Measurements from ENCODE around the gene C1QTNF3. TPM values are rescaled to one million over a fixed set of nuclear protein-coding genes. Genes with fewer than 3 reads are reported as not detected.

C1QTNF3 gene
- total RNA-seq, 4 donors from 2014 or later, result 5.9 to 30.1 (median 8.7) TPM

GRCh38 chr5:33976307-33976706, 66.7 kb downstream of the C1QTNF3 start:
- Histone ChIP-seq H3K4me3 (no peak overlapping the region), H3K36me3 (no peaks in the 10 kb centered on the region), H3K27ac (no peak overlapping the region), H3K4me1 (peaks cover 11% of the 10 kb centered on the region), H3K27me3 (no peaks in the 10 kb centered on the region), H3K9me3 (no peaks in the 10 kb centered on the region)
- no peak for TF ChIP-seq POLR2A (IDR thresholded peaks at IDR 0.05)
- DNase-seq (ENCODE audit: low spot score in 2 of 2), result no peak
- 57% methylated on average over 1 of the region's 1 CpG for WGBS

GRCh38 chr5:33975852-33976251, 67.2 kb downstream of the C1QTNF3 start:
- Histone ChIP-seq H3K4me3 (no peak overlapping the region), H3K36me3 (no peaks in the 10 kb centered on the region), H3K9me3 (no peaks in the 10 kb centered on the region), H3K27me3 (no peaks in the 10 kb centered on the region), H3K27ac (no peak overlapping the region), H3K4me1 (peaks cover 11% of the 10 kb centered on the region)
- DNase-seq (ENCODE audit: low spot score in 2 of 2), result no peak
- 33% methylated on average over 5 of the region's 5 CpGs for WGBS
- TF ChIP-seq CTCF (IDR thresholded peaks at IDR 0.05) (no peak), POLR2AphosphoS5 (IDR thresholded peaks at IDR 0.05) (no peak), EP300 (IDR thresholded peaks at IDR 0.05) (no peak), POLR2A (IDR thresholded peaks at IDR 0.05) (no peak)

GRCh38 chr5:33973271-33973670, 69.7 kb downstream of the C1QTNF3 start:
- Histone ChIP-seq H3K4me3 (no peak overlapping the region), H3K4me1 (peaks cover 17% of the 10 kb centered on the region), H3K36me3 (no peaks in the 10 kb centered on the region), H3K27me3 (no peaks in the 10 kb centered on the region), H3K9me3 (no peaks in the 10 kb centered on the region), H3K27ac (no peak overlapping the region)
- 59% methylated on average over 2 of the region's 2 CpGs for WGBS
- no peak for DNase-seq (ENCODE audit: low spot score in 2 of 2)
- TF ChIP-seq CTCF (IDR thresholded peaks at IDR 0.05) (no peak), EP300 (IDR thresholded peaks at IDR 0.05) (no peak), POLR2AphosphoS5 (IDR thresholded peaks at IDR 0.05) (no peak), POLR2A (IDR thresholded peaks at IDR 0.05) (no peak)

- H3K27me3 ChIP-seq, result no peaks in the 10 kb centered on the region
- no peak for DNase-seq (ENCODE audit: low spot score in 2 of 2)
- no peak overlapping the region for H3K4me3 ChIP-seq
- no peak overlapping the region for H3K27ac ChIP-seq
- 55% methylated on average over 10 of the region's 10 CpGs for WGBS
- TF ChIP-seq CTCF (IDR thresholded peaks at IDR 0.05) (peak in 1 of 2 donors; percentile 69), POLR2A (IDR thresholded peaks at IDR 0.05) (no peak), EP300 (IDR thresholded peaks at IDR 0.05) (no peak)
- peaks cover 6% of the 10 kb centered on the region for H3K4me1 ChIP-seq
- H3K9me3 ChIP-seq, result no peaks in the 10 kb centered on the region
- H3K36me3 ChIP-seq, result no peaks in the 10 kb centered on the region
These were observed 73.2 kb downstream of the C1QTNF3 start for GRCh38 chr5:33969572-33970452.

- no peaks in the 10 kb centered on the region for H3K27me3 ChIP-seq
- H3K36me3 ChIP-seq, result no peaks in the 10 kb centered on the region
- H3K4me3 ChIP-seq, result no peak overlapping the region
- peaks cover 6% of the 10 kb centered on the region for H3K4me1 ChIP-seq
- no peaks in the 10 kb centered on the region for H3K9me3 ChIP-seq
- TF ChIP-seq POLR2AphosphoS5 (IDR thresholded peaks at IDR 0.05), result no peak
- TF ChIP-seq POLR2A (IDR thresholded peaks at IDR 0.05), result no peak
- no peak for TF ChIP-seq CTCF (IDR thresholded peaks at IDR 0.05)
- TF ChIP-seq EP300 (IDR thresholded peaks at IDR 0.05), result no peak
- no peak for DNase-seq (ENCODE audit: low spot score in 2 of 2)
- 49% methylated on average over 3 of the region's 3 CpGs for WGBS
- no peak overlapping the region for H3K27ac ChIP-seq
These were observed 74.6 kb downstream of the C1QTNF3 start for GRCh38 chr5:33968211-33969005.

Other genes starting within 250 kb of the C1QTNF3 start
- 1 to 10 TPM in 1 of 4 donors, under 1 TPM in 3; 0.26 to 1.3 (median 0.57) TPM for gene ADAMTS12, start 151.2 kb downstream of the C1QTNF3 start, total RNA-seq
- gene RXFP3, start 106.8 kb downstream of the C1QTNF3 start, total RNA-seq, result not detected
- gene SLC45A2, start 58.5 kb downstream of the C1QTNF3 start, total RNA-seq, result 1 to 10 TPM; 1.2 to 7.6 (median 1.9) TPM
- gene AMACR, start 35.2 kb downstream of the C1QTNF3 start, total RNA-seq, result 10 to 100 TPM in 3 of 4 donors, 1 to 10 TPM in 1; 9.1 to 14.3 (median 11.5) TPM